GM19397 (cell line): ENCODE measurements around the gene PBRM1.
"Not testable (repeated sequence)": the region's sequence is repeated elsewhere in the genome, so short reads cannot be mapped to it uniquely, and the experiment has no call there.

Experiments
- ATAC-seq: cut with Tn5 transposase; IDR thresholded peaks from one replicate; pipeline ENCODE4 v1.9.1; 2021; ENCODE audit warnings: mild to moderate bottlenecking, moderate library complexity; ENCODE audit not compliant: unreplicated experiment

PBRM1 gene

GRCh38 chr3:52537165-52537620, 148.5 kb downstream of the PBRM1 start:
- no peak for ATAC-seq

- peak; percentile 87 for ATAC-seq
These were observed 149.1 kb downstream of the PBRM1 start, which contains the start of gene UQCC5 for GRCh38 chr3:52536369-52537164. UQCC5 (plus strand) TSS chr3:52536605; CDS start chr3:52536756, 151 bp downstream.

- no peak for ATAC-seq
These were observed 149.7 kb downstream of the PBRM1 start for GRCh38 chr3:52536112-52536368.

- no peak for ATAC-seq
These were observed 150.2 kb downstream of the PBRM1 start for GRCh38 chr3:52535411-52536111.

- no peak for ATAC-seq
These were observed 151.2 kb downstream of the PBRM1 start for GRCh38 chr3:52534281-52535183.

GRCh38 chr3:52533623-52534280, 152.0 kb downstream of the PBRM1 start, which contains the start of gene NT5DC2:
NT5DC2 (minus strand) TSS chr3:52533857; CDS start chr3:52533737, 120 bp downstream.
- ATAC-seq: peak; percentile 31

GRCh38 chr3:52532838-52533622, 152.7 kb downstream of the PBRM1 start:
- ATAC-seq: peak; percentile 4

GRCh38 chr3:52532517-52532837, 153.2 kb downstream of the PBRM1 start:
- no peak for ATAC-seq

- no peak for ATAC-seq
These were observed 153.7 kb downstream of the PBRM1 start for GRCh38 chr3:52531860-52532516.

GRCh38 chr3:52530918-52531826, 154.5 kb downstream of the PBRM1 start:
- ATAC-seq: no peak

GRCh38 chr3:52529376-52530333, 156.1 kb downstream of the PBRM1 start:
- no peak for ATAC-seq

GRCh38 chr3:52528586-52529375, 156.9 kb downstream of the PBRM1 start:
- no peak for ATAC-seq

GRCh38 chr3:52527732-52528585, 157.8 kb downstream of the PBRM1 start:
- ATAC-seq: no peak

- no peak for ATAC-seq
These were observed 158.5 kb downstream of the PBRM1 start for GRCh38 chr3:52527039-52527731.

- ATAC-seq: not testable (repeated sequence)
These were observed 159.1 kb downstream of the PBRM1 start for GRCh38 chr3:52526671-52527038.
